Hepatocyte (in vitro differentiated cells): ENCODE data around the gene PTPRM.

Experiments
- EZH2phosphoT487 ChIP-seq: fragments of 200-600 bp; sonication (generic); IDR thresholded peaks from one replicate; pipeline ENCODE4 v1.6.1; 2018; ENCODE audit warnings: antibody characterized with exemption, mild to moderate bottlenecking, low read depth, moderate library complexity; ENCODE audit not compliant: unreplicated experiment, severe bottlenecking
- TF ChIP-seq, protein P1 (sequence below): fragments of 200-600 bp; sonication (generic); IDR thresholded peaks from 2 replicates; pipeline ENCODE4 v1.5.1; 2016; ENCODE audit warnings: antibody characterized with exemption, mild to moderate bottlenecking; ENCODE audit not compliant: poor library complexity

- TF ChIP-seq, protein P1, sequence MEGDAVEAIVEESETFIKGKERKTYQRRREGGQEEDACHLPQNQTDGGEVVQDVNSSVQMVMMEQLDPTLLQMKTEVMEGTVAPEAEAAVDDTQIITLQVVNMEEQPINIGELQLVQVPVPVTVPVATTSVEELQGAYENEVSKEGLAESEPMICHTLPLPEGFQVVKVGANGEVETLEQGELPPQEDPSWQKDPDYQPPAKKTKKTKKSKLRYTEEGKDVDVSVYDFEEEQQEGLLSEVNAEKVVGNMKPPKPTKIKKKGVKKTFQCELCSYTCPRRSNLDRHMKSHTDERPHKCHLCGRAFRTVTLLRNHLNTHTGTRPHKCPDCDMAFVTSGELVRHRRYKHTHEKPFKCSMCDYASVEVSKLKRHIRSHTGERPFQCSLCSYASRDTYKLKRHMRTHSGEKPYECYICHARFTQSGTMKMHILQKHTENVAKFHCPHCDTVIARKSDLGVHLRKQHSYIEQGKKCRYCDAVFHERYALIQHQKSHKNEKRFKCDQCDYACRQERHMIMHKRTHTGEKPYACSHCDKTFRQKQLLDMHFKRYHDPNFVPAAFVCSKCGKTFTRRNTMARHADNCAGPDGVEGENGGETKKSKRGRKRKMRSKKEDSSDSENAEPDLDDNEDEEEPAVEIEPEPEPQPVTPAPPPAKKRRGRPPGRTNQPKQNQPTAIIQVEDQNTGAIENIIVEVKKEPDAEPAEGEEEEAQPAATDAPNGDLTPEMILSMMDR: no peak
- TF ChIP-seq EZH2phosphoT487: no peak
These were observed 607.7 kb downstream of the PTPRM start for GRCh38 chr18:8174771-8175170.
